Uterus (tissue), 2 donors: Measurements from ENCODE around the gene CYSTM1.

Source experiments
- POLR2A ChIP-seq, 2 donors: fragments of 450-650 bp; IDR thresholded peaks; one replicate each; pipeline ENCODE4 v1.6.1; 2016; ENCODE audit warnings: antibody characterized with exemption in 2 of 2, mild to moderate bottlenecking in 1 of 2, moderate library complexity in 1 of 2
- TF ChIP-seq, protein P1 (sequence below), 4 experiments: fragments of 200-600 bp in 2 of 4; fragments of 450-650 bp in 2 of 4; sonication (generic) in 2 of 4; IDR thresholded peaks; one replicate each; pipeline ENCODE4 v1.5.1; 2016 to 2019; ENCODE audit warnings: antibody characterized with exemption in 4 of 4, mild to moderate bottlenecking in 2 of 4, moderate library complexity in 1 of 4

DNA sequence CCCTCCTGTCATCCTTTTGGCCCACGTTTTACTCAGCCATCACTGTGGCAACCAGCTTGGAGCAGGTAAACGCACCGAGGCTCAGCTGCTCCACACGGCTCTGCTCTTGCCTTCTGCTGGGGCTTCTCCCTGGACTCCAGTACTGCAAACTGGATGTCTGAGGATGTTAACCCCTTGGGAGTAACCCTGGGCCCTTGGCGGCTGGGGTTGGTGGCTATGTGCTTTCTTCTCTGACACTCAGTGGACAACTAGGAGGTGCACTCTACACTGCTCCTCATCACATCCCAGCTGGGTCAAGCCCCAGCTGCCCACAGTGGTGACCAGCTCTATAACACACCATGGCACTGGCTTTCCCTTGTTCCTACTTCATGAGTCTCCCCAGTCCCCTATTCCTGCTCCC, 12.2 kb upstream of the CYSTM1 start:
- TF ChIP-seq, protein P1, sequence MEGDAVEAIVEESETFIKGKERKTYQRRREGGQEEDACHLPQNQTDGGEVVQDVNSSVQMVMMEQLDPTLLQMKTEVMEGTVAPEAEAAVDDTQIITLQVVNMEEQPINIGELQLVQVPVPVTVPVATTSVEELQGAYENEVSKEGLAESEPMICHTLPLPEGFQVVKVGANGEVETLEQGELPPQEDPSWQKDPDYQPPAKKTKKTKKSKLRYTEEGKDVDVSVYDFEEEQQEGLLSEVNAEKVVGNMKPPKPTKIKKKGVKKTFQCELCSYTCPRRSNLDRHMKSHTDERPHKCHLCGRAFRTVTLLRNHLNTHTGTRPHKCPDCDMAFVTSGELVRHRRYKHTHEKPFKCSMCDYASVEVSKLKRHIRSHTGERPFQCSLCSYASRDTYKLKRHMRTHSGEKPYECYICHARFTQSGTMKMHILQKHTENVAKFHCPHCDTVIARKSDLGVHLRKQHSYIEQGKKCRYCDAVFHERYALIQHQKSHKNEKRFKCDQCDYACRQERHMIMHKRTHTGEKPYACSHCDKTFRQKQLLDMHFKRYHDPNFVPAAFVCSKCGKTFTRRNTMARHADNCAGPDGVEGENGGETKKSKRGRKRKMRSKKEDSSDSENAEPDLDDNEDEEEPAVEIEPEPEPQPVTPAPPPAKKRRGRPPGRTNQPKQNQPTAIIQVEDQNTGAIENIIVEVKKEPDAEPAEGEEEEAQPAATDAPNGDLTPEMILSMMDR (IDR thresholded peaks at IDR 0.05) = no peak
- TF ChIP-seq POLR2A (IDR thresholded peaks at IDR 0.05) = no peak
